IMR-90 (cell line): ENCODE measurements around the gene FAS. TPM values are rescaled to one million over a fixed set of nuclear protein-coding genes. Genes with fewer than 3 reads are reported as not detected.

Experiments used
- ATAC-seq: fragments of 200-7000 bp; cut with Tn5 transposase; 2 replicates; pipeline ENCODE4 v1.9.1; 2020; ENCODE audit warnings: low read depth, mild to moderate bottlenecking, moderate library complexity
- BruUV-seq: library from RNA; stranded (reverse); fragments of 400-500 nt; replicated peaks from 2 replicates; lab custom pipeline; 2021; lab: Mats Ljungman, UMichigan
- CTCF ChIA-PET: fragments of 300-600 bp; formaldehyde crosslinking; extraction: SDS; loops from one replicate; lab custom pipeline; 2021; ENCODE audit warnings: antibody characterized with exemption; lab: Yijun Ruan, JAX
- POLR2A ChIA-PET: fragments of 300-600 bp; sonication (Branson Sonifier 250); formaldehyde crosslinking; loops from one replicate; lab custom pipeline; 2022; ENCODE audit warnings: antibody characterized with exemption; ENCODE audit not compliant: unreplicated experiment; lab: Charles Lee
- DNase-seq: peaks from one replicate; pipeline ENCODE4 v3.0.0; 2013
- H2AFZ ChIP-seq: replicated peaks from 2 replicates; pipeline ENCODE3; 2013; ENCODE audit warnings: low read length, mild to moderate bottlenecking; ENCODE audit not compliant: poor library complexity
- H2AK5ac ChIP-seq: 2 replicates; pipeline ENCODE4 v1.6.1; 2013; ENCODE audit warnings: low read depth, low read length, inconsistent platforms
- H2AK9ac ChIP-seq: replicated peaks from 2 replicates; pipeline ENCODE3; 2013; ENCODE audit warnings: mild to moderate bottlenecking, low read depth, low read length, moderate library complexity; ENCODE audit not compliant: poor library complexity
- H2BK120ac ChIP-seq: 2 replicates; pipeline ENCODE4 v1.6.1; 2013; ENCODE audit warnings: low read depth, low read length, inconsistent platforms
- H2BK15ac ChIP-seq: 3 replicates; pipeline ENCODE4 v1.6.1; 2013; ENCODE audit warnings: low read depth, low read length, inconsistent platforms
- H2BK20ac ChIP-seq: 2 replicates; pipeline ENCODE4 v1.6.1; 2013; ENCODE audit warnings: low read depth, mild to moderate bottlenecking, inconsistent platforms, low read length, moderate library complexity
- H2BK5ac ChIP-seq: 2 replicates; pipeline ENCODE4 v1.6.1; 2013; ENCODE audit warnings: mild to moderate bottlenecking, low read depth, low read length, inconsistent platforms; ENCODE audit not compliant: poor library complexity, severe bottlenecking
- H3K14ac ChIP-seq: replicated peaks from 2 replicates; pipeline ENCODE4 v1.6.1; 2013; ENCODE audit warnings: low read depth, low read length, inconsistent platforms
- H3K18ac ChIP-seq: 2 replicates; pipeline ENCODE4 v1.6.1; 2013; ENCODE audit warnings: low read depth, low read length, control low read depth
- H3K23ac ChIP-seq: 2 replicates; pipeline ENCODE4 v1.6.1; 2013; ENCODE audit warnings: low read depth, low read length, inconsistent platforms
- H3K27ac ChIP-seq: 2 replicates; pipeline ENCODE4 v1.5.1; 2013; ENCODE audit warnings: mild to moderate bottlenecking, control low read depth, low read length; ENCODE audit not compliant: insufficient read depth
- H3K27me3 ChIP-seq: 2 replicates; pipeline ENCODE4 v1.6.1; 2013; ENCODE audit warnings: low read length; ENCODE audit not compliant: control insufficient read depth, insufficient read depth
- H3K36me3 ChIP-seq: 2 replicates; pipeline ENCODE4 v1.6.1; 2013; ENCODE audit warnings: low read length, mixed read lengths; ENCODE audit not compliant: control insufficient read depth, insufficient read depth
- H3K4ac ChIP-seq: 2 replicates; pipeline ENCODE4 v1.6.1; 2013; ENCODE audit warnings: low read depth, low read length, inconsistent platforms
- H3K4me1 ChIP-seq: 2 replicates; pipeline ENCODE4 v1.6.1; 2013; ENCODE audit warnings: low read length, mixed read lengths; ENCODE audit not compliant: control insufficient read depth, insufficient read depth
- H3K4me2 ChIP-seq: 2 replicates; pipeline ENCODE4 v1.6.1; 2013; ENCODE audit warnings: low read depth, mild to moderate bottlenecking, control low read depth, low read length, moderate library complexity
- H3K4me3 ChIP-seq: 2 replicates; pipeline ENCODE4 v1.5.1; 2013; ENCODE audit warnings: low read depth, mild to moderate bottlenecking, control low read depth, low read length, moderate library complexity; ENCODE audit not compliant: insufficient read depth
- H3K56ac ChIP-seq: 2 replicates; pipeline ENCODE4 v1.6.1; 2013; ENCODE audit warnings: low read length, inconsistent platforms; ENCODE audit not compliant: insufficient read depth; ENCODE audit errors: extremely low read depth
- H3K79me1 ChIP-seq, 2 experiments: 2 replicates each; pipeline ENCODE4 v1.6.1; 2013; ENCODE audit warnings: low read length in 2 of 2, inconsistent platforms in 1 of 2, low read depth in 1 of 2
- H3K9ac ChIP-seq: 2 replicates; pipeline ENCODE4 v1.6.1; 2013; ENCODE audit warnings: low read depth, low read length, control low read depth
- H3K9me1 ChIP-seq: 2 replicates; pipeline ENCODE4 v1.6.1; 2013; ENCODE audit warnings: low read length, inconsistent platforms; ENCODE audit not compliant: insufficient read depth
- H3K9me3 ChIP-seq: 2 replicates; pipeline ENCODE4 v1.6.1; 2013; ENCODE audit warnings: low read length; ENCODE audit not compliant: control insufficient read depth, insufficient read depth
- H4K20me1 ChIP-seq: 2 replicates; pipeline ENCODE4 v1.6.1; 2013; ENCODE audit warnings: low read length, inconsistent platforms; ENCODE audit not compliant: insufficient read depth
- H4K5ac ChIP-seq: 2 replicates; pipeline ENCODE4 v1.6.1; 2013; ENCODE audit warnings: mild to moderate bottlenecking, low read depth, low read length, control low read depth
- H4K8ac ChIP-seq, 2 experiments: 2 replicates each; pipeline ENCODE4 v1.6.1; 2013; ENCODE audit warnings: low read depth in 2 of 2, low read length in 2 of 2, control low read depth in 1 of 2, inconsistent platforms in 1 of 2
- H4K91ac ChIP-seq: 2 replicates; pipeline ENCODE4 v1.6.1; 2013; ENCODE audit warnings: low read depth, low read length, inconsistent platforms; ENCODE audit not compliant: insufficient read depth
- BHLHE40 ChIP-seq: fragments of 150-350 bp; IDR thresholded peaks from 2 replicates; pipeline ENCODE4 v1.6.1; 2016; ENCODE audit warnings: mild to moderate bottlenecking, low read depth, low read length
- CEBPB ChIP-seq: IDR thresholded peaks from 2 replicates; pipeline ENCODE4 v1.6.1; 2012; ENCODE audit warnings: low read depth, low read length, improper control_type of control experiment
- CHD1 ChIP-seq: IDR thresholded peaks from 2 replicates; pipeline ENCODE4 v1.6.1; 2012; ENCODE audit warnings: low read depth, low read length, improper control_type of control experiment
- CTCF ChIP-seq: conservative IDR thresholded peaks from 2 replicates; pipeline ENCODE4 v1.5.1; 2012; ENCODE audit warnings: mild to moderate bottlenecking, low read depth, low read length, improper control_type of control experiment
- FOS ChIP-seq: fragments of 150-350 bp; IDR thresholded peaks from 2 replicates; pipeline ENCODE4 v1.6.1; 2016; ENCODE audit warnings: low read depth, low read length
- MAFK ChIP-seq: IDR thresholded peaks from 2 replicates; pipeline ENCODE4 v1.6.1; 2012; ENCODE audit warnings: low read depth, low read length, improper control_type of control experiment
- MAZ ChIP-seq: IDR thresholded peaks from 2 replicates; pipeline ENCODE4 v1.6.1; 2012; ENCODE audit warnings: low read depth, mild to moderate bottlenecking, low read length, improper control_type of control experiment, moderate library complexity, borderline replicate concordance
- MXI1 ChIP-seq: IDR thresholded peaks from 2 replicates; pipeline ENCODE4 v1.6.1; 2012; ENCODE audit warnings: low read depth, mild to moderate bottlenecking, low read length, moderate library complexity, borderline replicate concordance
- NFE2L2 ChIP-seq: fragments of 150-350 bp; IDR thresholded peaks from 2 replicates; pipeline ENCODE4 v1.6.1; 2016; ENCODE audit warnings: low read depth, mild to moderate bottlenecking, low read length
- POLR2A ChIP-seq: IDR thresholded peaks from 2 replicates; pipeline ENCODE4 v1.6.1; 2012; ENCODE audit warnings: mild to moderate bottlenecking, low read depth, low read length
- RAD21 ChIP-seq: IDR thresholded peaks from 2 replicates; pipeline ENCODE4 v1.6.1; 2012; ENCODE audit warnings: low read length, improper control_type of control experiment
- RCOR1 ChIP-seq: IDR thresholded peaks from 2 replicates; pipeline ENCODE4 v1.6.1; 2012; ENCODE audit warnings: mild to moderate bottlenecking, low read length, improper control_type of control experiment; ENCODE audit not compliant: insufficient replicate concordance
- RFX5 ChIP-seq: IDR thresholded peaks from 2 replicates; pipeline ENCODE4 v1.8.0; 2012; ENCODE audit warnings: low read depth, mild to moderate bottlenecking, low read length, moderate library complexity
- SMC3 ChIP-seq: fragments of 150-350 bp; IDR thresholded peaks from 2 replicates; pipeline ENCODE4 v1.6.1; 2016; ENCODE audit warnings: low read depth, mild to moderate bottlenecking, antibody characterized with exemption, low read length, moderate library complexity
- WGBS, 2 experiments: methylation state at CpG; one replicate each; pipeline versions ENCODE4 v1.1.5 to v1.1.7; 2013; ENCODE audit warnings: missing lambda C conversion rate in 2 of 2; ENCODE audit not compliant: insufficient read length in 1 of 2; ENCODE audit errors: extremely low coverage in 2 of 2; 5-methylcytosine and 5-hydroxymethylcytosine counted together
- dilution Hi-C: fragments of 300-500 bp; cut with HindIII; formaldehyde crosslinking; loops from one replicate; pipeline ENCODE4 v1.14.3; 2018; ENCODE audit warnings: low sequenced_read_pairs; ENCODE audit not compliant: unreplicated experiment
- in situ Hi-C: fragments of 300-500 bp; cut with MboI; formaldehyde crosslinking; loops from 3 replicates; pipeline ENCODE4 v1.14.3; 2019; ENCODE audit warnings: low sequenced_read_pairs, inconsistent platforms, mixed read lengths
- intact Hi-C: fragments of 100-400 bp; cut with micrococcal nuclease; formaldehyde crosslinking; loops from 2 replicates; pipeline ENCODE4 v1.10.0; 2022
- polyA plus RNA-seq, 3 experiments: library from polyadenylated mRNA; depleted of rRNA; stranded (reverse); fragments of >200 nt; gene quantifications; 2 replicates each; pipeline ENCODE4 v1.2.3, GENCODE V29; 2012; ENCODE audit warnings: low replicate concordance in 1 of 3
- total RNA-seq: library from RNA; depleted of rRNA; stranded (reverse); fragments of >200 nt; gene quantifications from 2 replicates; pipeline ENCODE4 v1.2.3, GENCODE V29; 2012
- TF ChIP-seq, protein P1 (sequence below): fragments of 150-350 bp; IDR thresholded peaks from 2 replicates; pipeline ENCODE4 v1.6.1; 2016; ENCODE audit warnings: low read depth, mild to moderate bottlenecking, low read length, moderate library complexity, borderline replicate concordance
- TF ChIP-seq, protein P2 (sequence below): fragments of 150-350 bp; IDR thresholded peaks from 2 replicates; pipeline ENCODE4 v1.6.1; 2017; ENCODE audit warnings: mild to moderate bottlenecking, antibody characterized with exemption, low read length, low read depth

Gene FAS
- total and polyA plus RNA-seq, 2 of the 4 experiments (the other 2 are of a cell fraction): 34.3 to 53.8 TPM

GRCh38 chr10:88953662-88954061 lies 36.9 kb upstream of the FAS start:
- peaks cover 14% of the 10 kb centered on the region for H3K4me1 ChIP-seq
- H3K56ac ChIP-seq: 0 out of 2 replicates have a peak overlapping the region, but pooled peaks have one; percentile 59
- no CpG with 5 or more reads among the region's 5 CpGs for whole genome bisulfite sequencing, 2 experiments
- H4K8ac ChIP-seq: peak overlapping the region; percentile 7 to 67; a peak in 3 of 4 replicates
- H2AK9ac ChIP-seq: peak overlapping the region; percentile 11
- peak overlapping the region; percentile 87; the same call in 1 of the 2 replicates for H3K14ac ChIP-seq
- no peak for TF ChIP-seq BHLHE40
- no peak for TF ChIP-seq RFX5
- TF ChIP-seq POLR2A: no peak
- TF ChIP-seq RCOR1: no peak
- TF ChIP-seq CTCF: no peak
- no peak for TF ChIP-seq SMC3
- TF ChIP-seq RAD21: no peak
- TF ChIP-seq, protein P1, sequence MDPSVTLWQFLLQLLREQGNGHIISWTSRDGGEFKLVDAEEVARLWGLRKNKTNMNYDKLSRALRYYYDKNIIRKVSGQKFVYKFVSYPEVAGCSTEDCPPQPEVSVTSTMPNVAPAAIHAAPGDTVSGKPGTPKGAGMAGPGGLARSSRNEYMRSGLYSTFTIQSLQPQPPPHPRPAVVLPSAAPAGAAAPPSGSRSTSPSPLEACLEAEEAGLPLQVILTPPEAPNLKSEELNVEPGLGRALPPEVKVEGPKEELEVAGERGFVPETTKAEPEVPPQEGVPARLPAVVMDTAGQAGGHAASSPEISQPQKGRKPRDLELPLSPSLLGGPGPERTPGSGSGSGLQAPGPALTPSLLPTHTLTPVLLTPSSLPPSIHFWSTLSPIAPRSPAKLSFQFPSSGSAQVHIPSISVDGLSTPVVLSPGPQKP: no peak
- no peak for TF ChIP-seq CEBPB
- TF ChIP-seq, protein P2, sequence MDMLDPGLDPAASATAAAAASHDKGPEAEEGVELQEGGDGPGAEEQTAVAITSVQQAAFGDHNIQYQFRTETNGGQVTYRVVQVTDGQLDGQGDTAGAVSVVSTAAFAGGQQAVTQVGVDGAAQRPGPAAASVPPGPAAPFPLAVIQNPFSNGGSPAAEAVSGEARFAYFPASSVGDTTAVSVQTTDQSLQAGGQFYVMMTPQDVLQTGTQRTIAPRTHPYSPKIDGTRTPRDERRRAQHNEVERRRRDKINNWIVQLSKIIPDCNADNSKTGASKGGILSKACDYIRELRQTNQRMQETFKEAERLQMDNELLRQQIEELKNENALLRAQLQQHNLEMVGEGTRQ: no peak
- TF ChIP-seq NFE2L2: no peak
- TF ChIP-seq FOS: no peak
- TF ChIP-seq MXI1: no peak
- TF ChIP-seq MAFK: no peak
- no peak for TF ChIP-seq CHD1
- no peak for TF ChIP-seq MAZ
- ATAC-seq (no peak), DNase-seq (no peak)
- peak overlapping the region; percentile 60; the same call in 1 of the 2 replicates for H4K5ac ChIP-seq
- H3K4me2 ChIP-seq: 0 out of 2 replicates have a peak overlapping the region, but pooled peaks have one; percentile 70
- H4K91ac ChIP-seq: peak overlapping the region; percentile 5
- H3K9me1 ChIP-seq: 0 out of 2 replicates have a peak, but pooled peaks cover 7% of the 10 kb centered on the region
- peaks cover 0 to 31% of the 10 kb centered on the region in 2 experiments; a peak in 3 of 4 replicates for H3K79me1 ChIP-seq
- H2AK5ac ChIP-seq: peak overlapping the region; percentile 65
- peak overlapping the region; percentile 93 for H3K4ac ChIP-seq
- peaks cover 2% of the 10 kb centered on the region; the same call in 1 of the 2 replicates for H3K36me3 ChIP-seq
- H2BK15ac ChIP-seq: peak overlapping the region; percentile 23; the same call in 2 of the 3 replicates
- peaks cover 16% of the 10 kb centered on the region for H4K20me1 ChIP-seq
- H3K9ac ChIP-seq: no peak overlapping the region
- peak overlapping the region; percentile 80; the same call in 1 of the 2 replicates for H3K23ac ChIP-seq
- in situ Hi-C loops (no loop called here), intact Hi-C loops (no loop called here), dilution Hi-C loops (no loop called here)
- ChIA-PET POLR2A (no interaction called here), CTCF (interaction anchor here (0.6 kb wide), 2 partner anchors 26 to 118 kb away, joined by 3 read pairs; no protein-coding TSS in a partner anchor)
- BruUV-seq: no TSS peak
- peak overlapping the region; percentile 31 for H3K18ac ChIP-seq
- H2BK5ac ChIP-seq: peak overlapping the region; percentile 86
- H3K27me3 ChIP-seq: no peaks in the 10 kb centered on the region
- peak overlapping the region; percentile 57; the same call in 1 of the 2 replicates for H3K27ac ChIP-seq
- peak overlapping the region; percentile 50; the same call in 1 of the 2 replicates for H2BK20ac ChIP-seq
- no peak overlapping the region for H3K4me3 ChIP-seq
- H2BK120ac ChIP-seq: peak overlapping the region; percentile 64; the same call in 1 of the 2 replicates
- no peaks in the 10 kb centered on the region for H3K9me3 ChIP-seq
- H2AFZ ChIP-seq: no peak overlapping the region
